ENCODE data around the gene KCNK15.

KCNK15 gene

GRCh38 chr20:44746367-44747165 is 901 bp downstream of the KCNK15 start:
- Histone ChIP-seq H3K36me3 (ENCODE audit: control insufficient read depth, insufficient read depth, low read length) (no peaks in the 10 kb centered on the region), H3K4me3 (ENCODE audit: low read length) (peak overlapping the region; percentile 45; the same call in 1 of the 2 replicates), H3K4me1 (ENCODE audit: control insufficient read depth, insufficient read depth, low read length) (no peaks in the 10 kb centered on the region), H3K9me3 (ENCODE audit: control insufficient read depth, insufficient read depth, low read length) (no peaks in the 10 kb centered on the region), H3K27me3 (ENCODE audit: control insufficient read depth, insufficient read depth, low read length) (peaks cover 9% of the 10 kb centered on the region; the same call in 1 of the 2 replicates), H3K27ac (ENCODE audit: low read length) (no peak overlapping the region)
- no CpG with 5 or more reads among the region's 12 CpGs for WGBS (ENCODE audit: insufficient coverage, insufficient read length)
- no peak for DNase-seq (ENCODE audit: low read depth, low spot score)

- Histone ChIP-seq H3K4me1 (ENCODE audit: control insufficient read depth, insufficient read depth, low read length) (no peaks in the 10 kb centered on the region), H3K36me3 (ENCODE audit: control insufficient read depth, insufficient read depth, low read length) (no peaks in the 10 kb centered on the region), H3K27ac (ENCODE audit: low read length) (no peak overlapping the region), H3K4me3 (ENCODE audit: low read length) (no peak overlapping the region), H3K9me3 (ENCODE audit: control insufficient read depth, insufficient read depth, low read length) (no peaks in the 10 kb centered on the region), H3K27me3 (ENCODE audit: control insufficient read depth, insufficient read depth, low read length) (peaks cover 9% of the 10 kb centered on the region; the same call in 1 of the 2 replicates)
- peak; percentile 84 for DNase-seq (ENCODE audit: low read depth, low spot score)
- no CpG with 5 or more reads among the region's 5 CpGs for WGBS (ENCODE audit: insufficient coverage, insufficient read length)
Observed at GRCh38 chr20:44747166-44748004, 1.7 kb downstream of the KCNK15 start.

GRCh38 chr20:44748005-44748370 is 2.3 kb downstream of the KCNK15 start:
- no peak for DNase-seq (ENCODE audit: low read depth, low spot score)
- WGBS (ENCODE audit: insufficient coverage, insufficient read length) = no CpG with 5 or more reads among the region's 3 CpGs
- Histone ChIP-seq H3K4me1 (ENCODE audit: control insufficient read depth, insufficient read depth, low read length) (no peaks in the 10 kb centered on the region), H3K27ac (ENCODE audit: low read length) (no peak overlapping the region), H3K27me3 (ENCODE audit: control insufficient read depth, insufficient read depth, low read length) (peaks cover 9% of the 10 kb centered on the region; the same call in 1 of the 2 replicates), H3K9me3 (ENCODE audit: control insufficient read depth, insufficient read depth, low read length) (no peaks in the 10 kb centered on the region), H3K36me3 (ENCODE audit: control insufficient read depth, insufficient read depth, low read length) (no peaks in the 10 kb centered on the region), H3K4me3 (ENCODE audit: low read length) (no peak overlapping the region)

- WGBS (ENCODE audit: insufficient coverage, insufficient read length) = no CpG with 5 or more reads among the region's 73 CpGs
- Histone ChIP-seq H3K9me3 (ENCODE audit: control insufficient read depth, insufficient read depth, low read length) (no peaks in the 10 kb centered on the region), H3K36me3 (ENCODE audit: control insufficient read depth, insufficient read depth, low read length) (no peaks in the 10 kb centered on the region), H3K27me3 (ENCODE audit: control insufficient read depth, insufficient read depth, low read length) (peaks cover 9% of the 10 kb centered on the region; the same call in 1 of the 2 replicates), H3K27ac (ENCODE audit: low read length) (no peak overlapping the region), H3K4me1 (ENCODE audit: control insufficient read depth, insufficient read depth, low read length) (no peaks in the 10 kb centered on the region), H3K4me3 (ENCODE audit: low read length) (no peak overlapping the region)
- no peak for DNase-seq (ENCODE audit: low read depth, low spot score)
Observed at GRCh38 chr20:44750081-44750805, 4.6 kb downstream of the KCNK15 start.

GRCh38 chr20:44752099-44752931 is 6.7 kb downstream of the KCNK15 start:
- Histone ChIP-seq H3K27me3 (ENCODE audit: control insufficient read depth, insufficient read depth, low read length) (no peaks in the 10 kb centered on the region), H3K9me3 (ENCODE audit: control insufficient read depth, insufficient read depth, low read length) (no peaks in the 10 kb centered on the region), H3K36me3 (ENCODE audit: control insufficient read depth, insufficient read depth, low read length) (peaks cover 3% of the 10 kb centered on the region; the same call in 1 of the 2 replicates), H3K27ac (ENCODE audit: low read length) (no peak overlapping the region), H3K4me1 (ENCODE audit: control insufficient read depth, insufficient read depth, low read length) (no peaks in the 10 kb centered on the region), H3K4me3 (ENCODE audit: low read length) (no peak overlapping the region)
- WGBS (ENCODE audit: insufficient coverage, insufficient read length) = no CpG with 5 or more reads among the region's 17 CpGs
- no peak for DNase-seq (ENCODE audit: low read depth, low spot score)

- WGBS (ENCODE audit: insufficient coverage, insufficient read length) = no CpG with 5 or more reads among the region's 7 CpGs
- no peak overlapping the region for H3K4me3 ChIP-seq (ENCODE audit: low read length)
- H3K4me1 ChIP-seq (ENCODE audit: control insufficient read depth, insufficient read depth, low read length) = no peaks in the 10 kb centered on the region
- H3K27ac ChIP-seq (ENCODE audit: low read length) = no peak overlapping the region
- H3K9me3 ChIP-seq (ENCODE audit: control insufficient read depth, insufficient read depth, low read length) = no peaks in the 10 kb centered on the region
- peaks cover 3% of the 10 kb centered on the region; the same call in 1 of the 2 replicates for H3K36me3 ChIP-seq (ENCODE audit: control insufficient read depth, insufficient read depth, low read length)
- DNase-seq (ENCODE audit: low read depth, low spot score) = no peak
- H3K27me3 ChIP-seq (ENCODE audit: control insufficient read depth, insufficient read depth, low read length) = no peaks in the 10 kb centered on the region
Observed at GRCh38 chr20:44754554-44754953, 8.9 kb downstream of the KCNK15 start.

GRCh38 chr20:44756011-44756688 is 10.5 kb downstream of the KCNK15 start:
- Histone ChIP-seq H3K4me3 (ENCODE audit: low read length) (no peak overlapping the region), H3K27ac (ENCODE audit: low read length) (no peak overlapping the region), H3K36me3 (ENCODE audit: control insufficient read depth, insufficient read depth, low read length) (peaks cover 3% of the 10 kb centered on the region; the same call in 1 of the 2 replicates), H3K9me3 (ENCODE audit: control insufficient read depth, insufficient read depth, low read length) (no peaks in the 10 kb centered on the region), H3K27me3 (ENCODE audit: control insufficient read depth, insufficient read depth, low read length) (no peaks in the 10 kb centered on the region), H3K4me1 (ENCODE audit: control insufficient read depth, insufficient read depth, low read length) (no peaks in the 10 kb centered on the region)
- no peak for DNase-seq (ENCODE audit: low read depth, low spot score)
- WGBS (ENCODE audit: insufficient coverage, insufficient read length) = no CpG with 5 or more reads among the region's 18 CpGs

GRCh38 chr20:44756956-44757355 is 11.3 kb downstream of the KCNK15 start:
- H3K27ac ChIP-seq (ENCODE audit: low read length) = no peak overlapping the region
- no peaks in the 10 kb centered on the region for H3K9me3 ChIP-seq (ENCODE audit: control insufficient read depth, insufficient read depth, low read length)
- H3K4me3 ChIP-seq (ENCODE audit: low read length) = no peak overlapping the region
- peaks cover 3% of the 10 kb centered on the region; the same call in 1 of the 2 replicates for H3K36me3 ChIP-seq (ENCODE audit: control insufficient read depth, insufficient read depth, low read length)
- no peaks in the 10 kb centered on the region for H3K27me3 ChIP-seq (ENCODE audit: control insufficient read depth, insufficient read depth, low read length)
- DNase-seq (ENCODE audit: low read depth, low spot score) = no peak
- no CpG with 5 or more reads among the region's 5 CpGs for WGBS (ENCODE audit: insufficient coverage, insufficient read length)
- H3K4me1 ChIP-seq (ENCODE audit: control insufficient read depth, insufficient read depth, low read length) = no peaks in the 10 kb centered on the region

All from iPS DF 6.9 (cell line).